Suppressor macrophage treated with lipopolysaccharide for 1 hour (primary cell): ENCODE results near the gene KRTAP19-8.

Experiments used
- DNase-seq, 3 donors: peaks; one replicate each; pipeline ENCODE4 v3.0.0-alpha.2; 2020 to 2022

KRTAP19-8 gene

DNA sequence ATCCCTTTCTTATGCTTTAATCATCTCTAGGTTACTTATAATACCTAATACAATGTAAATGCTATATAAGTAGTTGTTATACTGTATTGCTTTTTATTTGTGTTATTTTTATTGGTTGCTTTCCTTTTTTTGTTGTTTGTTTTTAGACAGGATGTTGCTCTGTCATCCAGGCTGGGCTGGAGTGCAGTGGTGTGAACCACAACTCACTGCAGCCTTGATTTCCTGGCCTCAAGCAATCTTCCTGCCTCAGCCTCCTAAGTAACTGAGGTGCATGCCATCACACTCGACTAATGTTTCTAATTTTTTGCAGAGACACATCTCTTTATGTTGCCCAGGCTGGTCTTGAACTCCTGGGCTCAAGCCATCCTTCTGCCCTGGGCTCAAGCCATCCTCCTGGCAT is 26.9 kb downstream of the KRTAP19-8 start:
- DNase-seq: no peak

DNA sequence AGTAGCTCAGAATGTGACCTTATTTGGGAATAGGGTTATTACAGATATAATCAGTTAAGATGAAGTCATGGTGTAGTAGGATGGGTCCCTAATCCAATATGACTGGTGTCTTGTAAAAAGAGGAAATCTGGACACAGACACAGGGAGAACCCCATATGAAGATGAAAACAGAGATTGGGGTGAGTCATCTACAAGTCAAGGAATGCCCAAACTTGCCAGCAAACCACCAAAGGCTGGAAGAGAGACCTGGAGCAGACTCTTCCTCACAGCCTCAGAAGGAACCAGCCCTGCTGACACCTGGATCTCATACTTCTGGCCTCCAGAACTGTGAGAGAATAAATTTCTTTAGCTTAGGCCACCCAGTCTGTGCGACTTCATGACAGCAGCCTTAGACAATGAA is 29.9 kb downstream of the KRTAP19-8 start:
- DNase-seq: no peak

DNA sequence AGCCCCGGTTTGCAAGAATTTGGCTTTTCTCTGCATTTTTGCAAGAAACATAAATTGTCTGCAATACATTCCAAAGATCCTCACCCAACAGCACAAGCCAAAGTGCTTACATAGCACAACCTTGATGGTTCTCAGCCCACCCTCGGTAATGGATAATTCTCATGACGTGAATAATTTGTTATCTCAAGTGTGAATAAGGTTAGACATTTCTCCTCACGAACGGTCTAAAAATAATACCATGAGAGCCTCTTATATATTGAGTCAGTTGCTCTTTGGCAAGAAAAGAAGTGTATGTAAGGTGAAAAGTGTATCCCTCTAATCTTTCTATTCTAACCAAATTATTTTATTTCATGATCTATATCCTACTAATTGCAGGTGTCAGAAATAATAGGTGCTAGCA is 33.3 kb downstream of the KRTAP19-8 start:
- no peak for DNase-seq

GRCh38 chr21:31003471-31003870 is 34.8 kb downstream of the KRTAP19-8 start:
- no peak for DNase-seq

- DNase-seq: no peak
These were observed 40.7 kb downstream of the KRTAP19-8 start for GRCh38 chr21:30997541-30997940.

GRCh38 chr21:30996728-30997127 is 41.5 kb downstream of the KRTAP19-8 start:
- DNase-seq: no peak

DNA sequence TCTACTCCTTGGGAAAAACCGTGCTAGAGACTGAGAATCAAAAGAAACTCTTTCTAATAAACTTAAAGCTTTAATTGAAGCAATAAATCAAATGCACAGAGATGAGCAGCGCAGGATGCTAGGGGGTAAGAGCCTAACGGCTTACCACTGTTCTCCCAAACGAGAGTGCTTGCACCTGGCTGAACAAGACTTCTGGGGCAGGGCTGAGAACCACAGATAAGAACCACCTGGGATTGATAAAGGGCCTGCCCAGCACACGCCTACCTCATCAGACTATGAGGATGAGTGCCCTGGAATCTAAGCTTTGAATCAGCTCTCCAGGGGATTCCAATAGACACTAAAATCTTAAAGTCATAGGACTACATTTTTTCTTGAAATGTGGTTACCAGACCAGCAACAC is 43.3 kb downstream of the KRTAP19-8 start:
- DNase-seq: no peak

- no peak for DNase-seq
These were observed 47.6 kb downstream of the KRTAP19-8 start for GRCh38 chr21:30990514-30991262.

GRCh38 chr21:30988706-30989105 is 49.6 kb downstream of the KRTAP19-8 start:
- DNase-seq: no peak
